HUES6 (cell line): ENCODE measurements around the gene TRIO.
A peak's percentile ranks its signal among the peaks of the same experiment; 100 is the strongest.

Experiments
- H3K27ac ChIP-seq: 2 replicates; pipeline ENCODE4 v1.7.0; 2013; ENCODE audit warnings: low read depth, mild to moderate bottlenecking, low read length, inconsistent platforms
- H3K27me3 ChIP-seq: 2 replicates; pipeline ENCODE4 v1.6.1; 2013; ENCODE audit warnings: low read length; ENCODE audit not compliant: control insufficient read depth, insufficient read depth
- H3K36me3 ChIP-seq: 2 replicates; pipeline ENCODE4 v1.6.1; 2013; ENCODE audit warnings: low read length; ENCODE audit not compliant: control insufficient read depth, insufficient read depth
- H3K4me1 ChIP-seq: 2 replicates; pipeline ENCODE4 v1.6.1; 2013; ENCODE audit warnings: low read length; ENCODE audit not compliant: control insufficient read depth, insufficient read depth
- H3K4me3 ChIP-seq: 2 replicates; pipeline ENCODE4 v1.5.1; 2013; ENCODE audit warnings: low read depth, low read length
- H3K9ac ChIP-seq: one replicate; pipeline ENCODE4 v1.6.1; 2013; ENCODE audit warnings: mild to moderate bottlenecking, low read length
- H3K9me3 ChIP-seq: 2 replicates; pipeline ENCODE4 v1.6.1; 2013; ENCODE audit warnings: low read depth, low read length; ENCODE audit not compliant: control insufficient read depth, insufficient read depth

TRIO gene

DNA sequence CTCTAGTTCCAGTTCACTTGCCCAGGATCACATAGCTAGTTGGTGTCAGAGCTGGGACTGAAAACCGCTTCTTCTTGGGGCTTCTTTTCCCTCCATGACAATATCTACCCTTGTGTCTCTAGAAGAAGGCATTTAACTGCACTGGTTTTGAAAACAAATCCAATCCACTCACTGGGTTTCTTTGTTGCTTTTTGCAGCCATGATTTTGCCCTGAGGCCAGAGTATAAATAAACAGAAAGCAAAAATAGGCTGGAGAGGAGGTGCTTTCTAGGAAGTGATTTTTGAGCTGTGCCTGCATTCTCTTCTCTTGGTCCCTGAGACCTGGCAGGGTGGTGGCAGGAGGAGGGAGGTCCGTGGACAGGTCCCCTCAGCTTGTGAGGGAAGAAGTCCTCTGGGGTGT lies 6.9 kb upstream of the TRIO start:
- no peak overlapping the region for H3K9ac ChIP-seq
- no peaks in the 10 kb centered on the region for H3K27me3 ChIP-seq
- H3K9me3 ChIP-seq: peaks cover 2% of the 10 kb centered on the region; the same call in 1 of the 2 replicates
- H3K27ac ChIP-seq: no peak overlapping the region
- H3K4me3 ChIP-seq: no peak overlapping the region
- H3K36me3 ChIP-seq: no peaks in the 10 kb centered on the region
- no peaks in the 10 kb centered on the region for H3K4me1 ChIP-seq

DNA sequence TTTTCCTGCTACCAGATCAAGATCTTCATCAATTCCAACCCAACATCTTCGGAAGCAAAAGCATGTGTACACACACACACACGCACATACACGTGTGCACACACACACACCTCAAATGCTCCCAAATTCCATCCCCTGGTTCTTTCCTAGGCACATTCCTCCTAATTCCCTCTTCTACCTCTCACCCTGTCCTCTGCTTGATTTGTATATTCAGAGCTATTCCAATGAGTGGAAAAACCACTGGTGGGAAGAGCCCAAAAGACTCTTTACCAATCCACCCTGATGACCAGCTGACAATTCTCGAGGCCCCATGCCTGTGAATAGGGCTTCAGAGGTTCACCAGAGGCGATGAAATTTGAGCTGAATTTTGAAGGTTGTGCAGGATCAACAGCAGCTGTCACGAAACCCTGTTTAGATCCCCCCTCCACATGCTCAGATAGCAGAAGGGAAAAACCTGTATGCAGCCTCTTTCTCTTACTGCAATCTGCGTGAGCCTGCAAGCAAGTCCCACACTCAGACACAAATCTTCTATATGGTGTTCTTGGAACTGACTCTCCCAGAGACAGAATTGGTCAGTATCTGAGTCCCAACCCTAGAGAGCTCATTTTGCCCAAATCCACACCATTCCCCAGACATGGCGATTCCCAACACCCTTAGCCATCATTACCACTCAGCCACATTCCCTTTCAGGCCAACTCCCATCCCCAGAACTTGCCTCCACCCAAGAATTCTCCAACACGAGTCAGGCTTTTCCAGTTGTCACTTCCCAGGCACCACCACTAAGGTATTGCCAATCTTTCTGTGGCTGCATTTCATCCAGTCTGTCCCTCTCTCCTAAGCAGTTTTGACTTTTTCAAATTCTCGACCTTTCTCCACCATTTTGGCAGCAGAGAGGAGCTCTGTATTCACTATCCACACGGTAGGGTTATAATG lies 4.3 kb upstream of the TRIO start:
- Histone ChIP-seq H3K4me1 (no peaks in the 10 kb centered on the region), H3K27me3 (no peaks in the 10 kb centered on the region), H3K9ac (no peak overlapping the region), H3K36me3 (no peaks in the 10 kb centered on the region), H3K9me3 (peaks cover 2% of the 10 kb centered on the region; the same call in 1 of the 2 replicates), H3K27ac (no peak overlapping the region), H3K4me3 (no peak overlapping the region)

DNA sequence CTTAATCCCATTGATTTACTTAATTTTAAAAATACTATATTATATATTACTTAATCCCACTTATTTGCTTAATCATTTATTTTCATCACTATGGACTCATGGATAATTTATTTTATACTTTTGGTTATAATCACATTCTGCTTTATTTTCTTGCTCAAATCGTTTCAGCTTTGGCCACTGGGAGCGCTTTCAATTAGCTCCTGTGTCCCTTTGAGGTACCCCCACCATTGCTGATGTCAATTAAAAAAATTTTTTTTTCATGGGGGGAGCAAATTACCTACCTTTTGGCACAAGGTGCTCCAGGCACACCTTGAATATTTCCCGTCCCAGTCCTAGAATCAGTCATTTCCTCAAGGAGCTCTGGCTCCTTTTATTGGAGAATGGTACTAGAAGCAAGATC lies 1.4 kb upstream of the TRIO start:
- Histone ChIP-seq H3K27ac (no peak overlapping the region), H3K4me3 (peak overlapping the region; percentile 79), H3K27me3 (no peaks in the 10 kb centered on the region), H3K9me3 (no peaks in the 10 kb centered on the region), H3K36me3 (no peaks in the 10 kb centered on the region), H3K9ac (no peak overlapping the region), H3K4me1 (peaks cover 16% of the 10 kb centered on the region)

DNA sequence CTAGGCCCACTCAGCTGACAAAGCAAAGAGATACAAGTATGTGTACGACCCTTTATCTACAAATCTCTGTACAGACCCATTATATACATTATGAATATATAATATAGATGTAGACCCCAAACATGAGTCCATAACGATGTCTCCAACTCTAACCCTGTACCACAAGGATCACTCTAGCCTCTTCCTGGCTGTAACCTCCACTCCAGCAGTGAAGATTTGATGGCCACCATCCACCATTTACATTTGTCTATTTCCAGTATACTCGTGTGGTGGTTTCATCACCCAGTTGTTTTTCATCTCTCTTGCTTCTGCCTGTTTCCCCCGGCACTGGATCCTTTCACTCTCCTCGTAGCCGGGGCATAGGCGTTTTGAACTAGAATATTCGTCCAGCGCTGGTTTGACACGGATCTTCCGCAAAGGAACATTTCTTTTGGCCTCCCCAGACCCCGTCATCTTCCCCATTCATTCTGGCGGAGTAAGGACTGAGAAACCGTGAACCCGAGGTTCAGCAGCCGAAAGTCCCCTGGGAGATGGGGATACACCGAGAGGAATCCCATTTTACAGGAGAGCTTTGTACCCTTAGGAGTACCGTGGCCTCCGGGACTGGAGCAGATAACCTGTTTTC lies 828 bp upstream of the TRIO start:
- Histone ChIP-seq H3K27ac (peak overlapping the region; percentile 66), H3K9me3 (no peaks in the 10 kb centered on the region), H3K27me3 (no peaks in the 10 kb centered on the region), H3K9ac (peak overlapping the region; percentile 91), H3K4me1 (peaks cover 21% of the 10 kb centered on the region), H3K4me3 (peak overlapping the region; percentile 79), H3K36me3 (no peaks in the 10 kb centered on the region)

- H3K9me3 ChIP-seq: no peaks in the 10 kb centered on the region
- peak overlapping the region; percentile 91 for H3K9ac ChIP-seq
- no peak overlapping the region for H3K27ac ChIP-seq
Measured at GRCh38 chr5:14143546-14143840, 351 bp downstream of the TRIO start.

GRCh38 chr5:14143841-14144585 lies 871 bp downstream of the TRIO start:
- H3K9ac ChIP-seq: peak overlapping the region; percentile 86

More at GRCh38 chr5:14143546-14143840, 351 bp downstream of the TRIO start:
- H3K27me3 ChIP-seq: no peaks in the 10 kb centered on the region
- peaks cover 33% of the 10 kb centered on the region for H3K4me1 ChIP-seq
- H3K36me3 ChIP-seq: no peaks in the 10 kb centered on the region
- peak overlapping the region; percentile 96 for H3K4me3 ChIP-seq

GRCh38 chr5:14144586-14145434 lies 1.7 kb downstream of the TRIO start:
- H3K27ac ChIP-seq: peak overlapping the region; percentile 70; the same call in 1 of the 2 replicates

More at GRCh38 chr5:14143841-14144585, 871 bp downstream of the TRIO start:
- peak overlapping the region; percentile 96 for H3K4me3 ChIP-seq
- H3K27ac ChIP-seq: peak overlapping the region; percentile 70; the same call in 1 of the 2 replicates
- H3K9me3 ChIP-seq: no peaks in the 10 kb centered on the region
- no peaks in the 10 kb centered on the region for H3K36me3 ChIP-seq
- H3K4me1 ChIP-seq: peaks cover 38% of the 10 kb centered on the region
- H3K27me3 ChIP-seq: no peaks in the 10 kb centered on the region

DNA sequence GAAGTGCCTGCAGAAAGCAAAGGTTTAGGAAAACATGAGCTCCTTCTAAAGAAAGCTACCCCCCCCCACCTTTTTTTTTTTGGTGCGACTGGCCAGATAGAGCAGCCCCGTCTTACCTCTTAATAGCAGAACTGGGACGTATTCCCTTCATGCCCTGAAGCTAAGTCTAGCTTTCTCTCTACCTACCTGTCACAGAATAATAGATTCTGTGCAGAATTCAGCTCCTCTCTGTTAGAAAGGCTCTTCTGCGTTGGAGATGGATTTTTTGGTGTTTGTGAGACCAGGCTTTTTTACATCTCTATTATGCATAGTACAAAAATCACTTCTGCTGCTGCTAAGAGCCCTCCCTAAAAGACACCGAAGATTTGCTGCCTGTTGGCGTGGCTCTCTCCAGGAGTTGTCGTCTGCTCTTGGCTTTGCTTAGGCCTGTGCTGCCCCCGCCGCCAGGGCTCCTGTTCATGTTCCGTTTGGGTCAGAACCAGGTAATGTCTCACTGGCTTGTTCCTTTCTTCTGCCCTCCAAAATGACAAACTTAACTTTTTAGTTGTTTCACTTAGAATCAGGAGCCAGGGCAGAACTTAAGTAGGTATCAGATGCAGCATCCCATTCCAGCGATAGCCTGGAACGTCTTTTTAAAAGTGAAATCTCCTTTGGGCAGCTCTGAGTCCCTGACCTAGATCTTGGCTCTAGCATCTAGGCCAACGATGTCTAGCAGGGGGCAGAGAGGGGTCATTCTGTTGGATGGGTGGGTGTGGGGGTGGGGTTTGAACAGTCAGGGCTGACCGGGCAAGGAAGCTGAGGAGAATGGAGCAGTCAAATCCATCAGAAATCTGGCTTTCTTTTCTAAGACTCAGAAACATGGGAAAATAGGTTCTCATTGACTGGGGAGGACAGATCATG lies 2.5 kb downstream of the TRIO start:
- no peaks in the 10 kb centered on the region for H3K27me3 ChIP-seq
- H3K9ac ChIP-seq: peak overlapping the region; percentile 86
- no peaks in the 10 kb centered on the region for H3K36me3 ChIP-seq
- H3K4me3 ChIP-seq: peak overlapping the region; percentile 96
- peaks cover 50% of the 10 kb centered on the region for H3K4me1 ChIP-seq
- no peaks in the 10 kb centered on the region for H3K9me3 ChIP-seq
- no peak overlapping the region for H3K27ac ChIP-seq

More at GRCh38 chr5:14144586-14145434, 1.7 kb downstream of the TRIO start:
- Histone ChIP-seq H3K27me3 (no peaks in the 10 kb centered on the region), H3K4me3 (peak overlapping the region; percentile 96), H3K9me3 (no peaks in the 10 kb centered on the region), H3K9ac (peak overlapping the region; percentile 86), H3K36me3 (no peaks in the 10 kb centered on the region), H3K4me1 (peaks cover 46% of the 10 kb centered on the region)

DNA sequence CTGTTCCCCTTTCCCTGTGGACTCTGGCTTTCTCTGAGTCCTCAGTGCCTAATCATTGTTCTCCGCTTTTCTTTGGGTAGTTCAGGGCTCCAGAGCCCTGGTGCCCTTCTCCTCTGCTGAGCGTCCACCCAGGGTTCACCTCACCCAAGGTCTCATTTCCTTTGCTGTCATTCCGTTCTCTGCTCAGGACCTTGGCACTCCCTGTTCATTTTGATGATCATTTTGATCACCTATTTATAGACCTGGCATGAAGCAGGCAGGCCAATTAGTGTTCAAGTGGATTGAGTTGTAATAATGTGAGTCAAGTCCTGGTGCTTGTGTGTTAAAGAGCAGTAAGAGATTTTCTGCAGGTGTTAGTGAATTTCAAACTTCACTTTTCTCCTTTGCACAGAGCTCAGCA lies 3.6 kb downstream of the TRIO start:
- peak overlapping the region; percentile 96; the same call in 1 of the 2 replicates for H3K4me3 ChIP-seq
- no peak overlapping the region for H3K27ac ChIP-seq
- H3K36me3 ChIP-seq: no peaks in the 10 kb centered on the region
- no peaks in the 10 kb centered on the region for H3K9me3 ChIP-seq
- peaks cover 55% of the 10 kb centered on the region for H3K4me1 ChIP-seq
- H3K27me3 ChIP-seq: no peaks in the 10 kb centered on the region
- H3K9ac ChIP-seq: peak overlapping the region; percentile 42
